Ureter (tissue), 1 donor: ENCODE data around the gene TEX35. TPM values are rescaled to one million over a fixed set of nuclear protein-coding genes. Genes with fewer than 3 reads are reported as not detected.

Experiments
- DNase-seq: peaks from one replicate; pipeline ENCODE4 v3.0.0-alpha.2; 2020; ENCODE audit warnings: low spot score
- total RNA-seq: library from RNA; stranded (reverse); gene quantifications from one replicate; pipeline ENCODE4 v1.2.4, GENCODE V29; 2023
- donor health status: DM: yes; HTN: yes; CAD: no.

Gene TEX35
- not detected for total RNA-seq

DNA sequence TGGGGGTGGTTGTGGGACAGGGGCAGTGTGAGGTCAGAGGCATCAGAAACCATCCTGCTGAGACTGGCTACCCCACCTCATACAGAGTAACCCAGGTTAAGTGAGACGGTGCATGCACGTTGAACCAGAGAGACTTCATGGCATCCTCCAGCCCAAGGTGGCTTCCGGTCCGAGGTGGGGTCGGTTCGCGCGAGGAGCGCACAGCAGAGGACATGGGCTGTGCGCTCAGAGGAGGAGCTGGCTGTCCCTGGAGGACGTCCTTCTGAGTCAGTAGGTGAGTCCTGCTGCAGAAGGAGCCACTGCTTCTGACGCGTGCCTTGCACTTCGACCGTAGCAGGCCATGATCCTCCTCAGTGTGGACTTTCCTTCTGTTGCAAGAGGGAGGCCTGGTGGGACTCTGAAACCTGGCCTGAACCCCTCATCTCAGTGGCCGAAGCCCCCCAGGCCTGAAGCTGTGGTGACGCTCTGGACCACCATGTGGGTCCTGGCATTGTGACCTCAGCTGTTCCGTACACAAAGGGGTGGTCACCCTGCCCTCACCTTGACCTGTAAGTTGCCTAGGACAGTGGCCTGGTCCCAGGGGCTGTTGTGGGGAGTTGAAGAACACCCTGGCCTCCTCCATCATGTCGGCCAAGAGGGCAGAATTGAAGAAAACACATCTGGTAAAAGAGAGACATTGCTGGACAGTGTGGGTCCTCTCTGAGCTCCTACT, at the start of gene TEX35:
Gene TEX35, plus strand, starts transcription at position 544 of the 712 bp plus-strand sequence. Its CDS starts 80 bp downstream, at position 624.
- no peak for DNase-seq

DNA sequence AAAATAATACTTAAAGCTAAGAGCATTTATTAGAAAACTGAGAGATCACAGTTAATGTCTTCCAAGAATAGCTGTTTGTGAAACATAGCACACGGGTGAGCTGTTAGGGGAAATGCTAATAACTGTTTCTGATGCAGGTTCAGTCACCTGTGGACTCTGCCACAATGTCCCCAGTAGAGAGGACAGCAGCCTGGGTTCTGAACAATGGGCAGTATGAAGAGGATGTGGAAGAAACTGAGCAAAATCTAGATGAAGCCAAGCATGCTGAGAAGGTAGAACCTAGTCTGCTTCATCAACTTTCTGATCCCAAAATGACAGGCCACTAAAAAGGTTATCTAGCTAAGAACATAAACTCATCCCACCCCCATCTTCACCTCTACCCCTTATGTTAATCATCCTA, 48.8 kb upstream of the TEX35 start:
- DNase-seq: no peak

DNA sequence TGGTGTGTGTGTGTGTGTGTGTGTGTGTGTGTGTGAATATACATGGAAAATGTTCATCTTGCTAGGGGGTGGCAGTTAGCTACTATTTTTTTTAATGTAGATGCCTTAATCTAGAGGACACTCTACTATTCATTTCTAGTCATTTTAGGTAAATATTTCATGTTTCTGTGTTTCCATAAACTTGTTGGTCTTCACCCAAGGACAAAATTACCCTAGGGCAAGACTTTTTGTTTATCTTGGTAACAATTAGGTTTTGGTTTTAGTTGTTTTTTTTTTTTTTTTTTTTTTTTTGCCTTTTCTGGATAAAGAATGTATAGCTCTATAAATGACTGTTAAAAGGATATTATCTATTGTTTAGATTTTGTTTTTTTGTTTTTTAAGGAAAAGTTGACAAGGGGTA, 48.3 kb upstream of the TEX35 start:
- no peak for DNase-seq

DNA sequence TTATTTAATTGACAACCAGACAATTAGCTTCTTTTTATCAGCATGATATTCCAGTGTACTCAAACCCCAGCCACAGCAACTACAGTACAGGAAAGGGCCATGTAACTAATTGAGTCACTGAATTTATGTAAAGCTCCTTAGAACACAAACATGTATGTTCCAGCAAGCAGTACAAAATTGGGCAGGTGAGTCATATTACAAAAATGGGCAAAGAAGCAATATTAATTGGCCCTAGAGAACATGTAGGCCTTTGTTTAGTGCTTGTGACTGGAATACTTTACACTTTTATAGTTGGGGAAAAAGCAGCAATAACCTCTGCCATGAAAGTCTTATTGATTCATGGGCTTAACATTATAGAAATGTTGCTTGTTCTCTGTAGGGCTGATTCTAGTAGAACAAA, 47.9 kb upstream of the TEX35 start:
- DNase-seq: no peak

DNA sequence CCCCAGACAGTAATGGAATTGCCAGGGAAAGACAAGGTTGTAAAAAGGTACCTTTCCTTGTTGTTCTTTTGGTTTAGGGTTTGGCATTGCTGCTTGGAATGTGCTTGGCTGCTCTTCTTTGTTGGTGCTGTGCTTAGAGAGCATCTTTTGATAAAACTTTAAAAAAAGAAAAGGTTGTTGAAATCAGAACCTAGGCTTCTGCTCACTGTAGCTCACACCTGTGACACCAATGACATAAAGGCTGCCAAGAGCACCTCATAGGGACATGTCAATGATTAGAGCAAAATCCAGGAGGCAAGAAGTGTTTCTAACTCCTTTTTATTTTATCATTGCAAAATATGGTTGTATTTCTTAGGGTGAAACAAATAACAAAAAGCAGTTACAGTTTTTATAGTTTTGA, 45.1 kb upstream of the TEX35 start:
- no peak for DNase-seq

DNA sequence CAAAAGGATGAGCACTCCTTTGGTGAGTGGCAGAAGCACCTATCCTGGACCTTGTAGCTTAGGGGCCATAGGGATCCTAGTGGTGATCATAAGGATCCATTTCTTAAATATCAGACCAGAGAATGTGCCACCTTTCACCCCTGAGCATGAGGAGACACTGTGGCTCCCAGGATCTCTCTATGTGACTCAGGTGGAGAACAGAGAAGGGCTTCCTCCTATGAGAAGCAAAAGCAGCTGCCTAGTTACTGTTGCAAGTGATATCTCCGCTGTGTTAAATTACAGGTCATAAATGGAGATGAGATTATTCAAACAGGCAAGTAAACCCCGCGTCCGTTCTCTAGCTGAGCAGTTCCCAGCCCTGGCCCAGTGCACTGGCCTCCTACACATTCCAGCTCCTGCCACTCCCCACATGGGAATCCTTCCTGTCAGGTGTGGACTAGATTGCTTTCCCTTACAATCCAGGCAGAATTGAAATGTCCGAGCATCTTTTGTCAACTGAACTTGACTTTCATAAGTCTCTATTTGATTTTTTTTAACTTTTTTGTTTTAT, 42.4 kb upstream of the TEX35 start:
- no peak for DNase-seq

DNA sequence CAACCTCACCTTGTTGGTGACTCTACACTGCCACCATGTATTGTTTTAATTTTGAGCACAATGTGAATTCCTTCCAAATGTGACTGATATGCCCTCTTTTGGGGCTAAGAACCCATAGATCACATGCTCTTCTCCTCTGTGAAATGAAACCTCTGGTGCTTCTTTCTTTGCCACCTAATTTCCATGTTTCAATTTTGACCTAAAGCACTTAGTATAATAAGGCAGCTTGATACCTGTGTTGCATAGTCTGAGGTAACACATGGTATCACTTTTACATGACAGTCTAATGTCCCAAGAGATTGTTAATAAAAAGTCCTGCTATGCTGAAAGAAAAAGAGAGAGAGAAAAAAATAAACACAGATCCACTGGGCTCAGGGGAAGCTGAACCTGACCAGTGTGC, 40.4 kb upstream of the TEX35 start:
- no peak for DNase-seq

DNA sequence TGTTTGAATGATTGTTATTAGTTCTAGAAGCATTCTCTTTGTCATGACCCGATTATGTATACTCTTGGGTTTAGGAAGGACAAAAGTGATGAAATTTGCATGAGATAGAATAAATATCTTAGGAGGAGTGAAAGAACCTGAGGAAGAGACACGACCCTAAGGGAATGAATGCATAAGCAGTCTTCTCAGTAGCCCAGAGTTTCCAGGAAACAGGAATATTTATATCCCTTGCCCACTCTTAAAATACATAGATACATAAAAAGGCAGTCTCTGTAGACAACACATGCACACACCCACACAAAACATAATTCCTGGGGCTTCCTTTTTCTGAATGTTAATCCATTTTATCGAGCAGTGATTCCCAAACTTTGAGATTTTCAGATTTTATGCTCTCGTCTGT, 35.5 kb upstream of the TEX35 start:
- DNase-seq: no peak

DNA sequence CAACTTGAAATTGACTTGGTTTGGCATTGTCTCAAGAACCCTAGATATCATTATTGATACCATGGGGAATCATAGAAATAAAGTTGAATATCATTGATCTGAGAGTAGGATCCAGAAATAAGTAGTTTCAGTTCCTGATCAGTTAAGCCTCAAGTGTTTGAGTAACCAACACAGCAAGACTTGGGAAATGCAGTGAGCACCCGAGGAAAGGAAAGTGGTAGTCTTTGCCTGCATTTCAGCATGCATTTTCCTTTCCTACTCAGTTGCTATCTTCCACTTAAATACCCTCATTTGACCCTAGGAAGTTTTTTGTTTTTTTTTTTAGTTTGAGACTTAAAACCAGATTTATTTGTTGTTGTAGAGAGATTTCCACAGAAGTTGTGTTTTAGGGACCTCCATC, 35.1 kb upstream of the TEX35 start:
- DNase-seq: no peak

DNA sequence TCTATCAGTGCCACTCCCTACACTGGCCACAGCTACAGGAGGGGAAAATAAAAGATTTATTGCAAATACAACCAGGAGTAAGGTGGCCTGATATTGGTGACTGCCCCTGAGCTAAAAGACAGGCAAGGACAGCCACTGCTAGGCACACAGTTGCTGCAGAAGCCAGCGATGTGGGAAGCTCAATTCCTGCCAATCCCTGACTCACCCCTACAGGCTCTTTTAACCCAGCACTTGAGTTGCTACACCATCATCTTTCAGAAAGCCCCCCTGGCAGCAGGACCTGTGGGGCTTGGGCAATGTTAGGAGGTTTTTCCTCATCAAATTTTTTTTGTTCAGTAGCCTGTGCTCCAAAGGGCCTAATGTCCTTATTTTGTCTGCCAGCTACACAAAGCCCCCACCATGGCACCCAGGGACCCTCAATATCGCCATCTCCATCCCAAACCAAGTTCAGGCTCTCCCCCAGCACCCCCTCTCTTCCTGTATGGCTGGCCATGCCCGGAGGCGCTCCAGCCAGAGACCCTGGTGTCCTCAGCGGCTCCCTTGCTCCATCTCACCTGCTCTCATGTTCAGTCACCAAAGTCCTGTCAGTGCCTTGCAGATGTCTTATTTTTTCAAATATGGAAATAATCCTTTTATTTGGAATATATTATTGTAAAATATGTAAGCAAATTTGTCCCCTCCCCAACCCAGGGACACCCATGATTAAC, 29.5 kb upstream of the TEX35 start:
- no peak for DNase-seq

DNA sequence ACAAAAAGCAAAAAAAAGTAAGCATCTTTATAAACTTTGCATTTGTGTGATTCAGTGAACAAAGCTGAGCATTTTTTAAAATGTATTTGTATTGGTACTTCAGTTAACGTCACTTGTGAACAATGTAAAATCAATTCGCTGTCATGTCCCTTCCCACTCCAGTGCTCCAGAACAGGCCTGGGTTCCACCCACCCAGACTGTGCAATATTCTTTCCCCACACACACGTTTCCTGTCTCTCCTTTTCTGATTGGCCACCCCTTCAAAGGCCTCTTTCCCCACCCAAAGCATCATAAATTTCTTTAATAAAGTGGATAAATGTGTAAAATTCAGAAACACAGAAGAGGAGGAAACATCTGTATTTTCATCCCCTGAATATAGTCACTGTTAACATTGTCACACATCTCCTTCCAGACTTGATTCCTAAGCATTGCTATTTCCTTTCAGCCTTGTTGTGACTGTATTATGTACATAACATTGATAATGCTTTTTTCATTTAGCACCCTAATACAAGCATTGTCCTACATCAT, 28.1 kb upstream of the TEX35 start:
- DNase-seq: no peak

DNA sequence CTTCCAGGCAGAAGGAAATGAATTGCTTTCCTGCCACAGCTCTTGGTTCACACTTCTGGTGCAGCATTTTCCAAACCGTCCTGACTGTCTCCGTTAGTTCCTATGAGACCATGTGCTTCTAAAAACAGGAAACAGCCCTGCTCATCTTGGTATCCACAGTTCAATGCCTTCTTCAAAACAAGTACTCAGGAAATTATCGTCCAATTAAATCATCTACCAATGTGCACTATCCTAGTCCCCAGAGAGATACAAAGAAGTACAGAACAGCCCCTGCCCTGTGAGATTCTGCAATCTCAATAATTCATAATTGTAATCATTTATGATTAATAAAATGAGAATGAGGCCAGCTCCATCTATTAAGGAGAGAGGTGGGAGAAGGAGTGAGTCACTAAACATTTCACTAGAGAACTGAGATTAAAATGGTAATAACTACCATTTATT, 27.3 kb upstream of the TEX35 start:
- no peak for DNase-seq

DNA sequence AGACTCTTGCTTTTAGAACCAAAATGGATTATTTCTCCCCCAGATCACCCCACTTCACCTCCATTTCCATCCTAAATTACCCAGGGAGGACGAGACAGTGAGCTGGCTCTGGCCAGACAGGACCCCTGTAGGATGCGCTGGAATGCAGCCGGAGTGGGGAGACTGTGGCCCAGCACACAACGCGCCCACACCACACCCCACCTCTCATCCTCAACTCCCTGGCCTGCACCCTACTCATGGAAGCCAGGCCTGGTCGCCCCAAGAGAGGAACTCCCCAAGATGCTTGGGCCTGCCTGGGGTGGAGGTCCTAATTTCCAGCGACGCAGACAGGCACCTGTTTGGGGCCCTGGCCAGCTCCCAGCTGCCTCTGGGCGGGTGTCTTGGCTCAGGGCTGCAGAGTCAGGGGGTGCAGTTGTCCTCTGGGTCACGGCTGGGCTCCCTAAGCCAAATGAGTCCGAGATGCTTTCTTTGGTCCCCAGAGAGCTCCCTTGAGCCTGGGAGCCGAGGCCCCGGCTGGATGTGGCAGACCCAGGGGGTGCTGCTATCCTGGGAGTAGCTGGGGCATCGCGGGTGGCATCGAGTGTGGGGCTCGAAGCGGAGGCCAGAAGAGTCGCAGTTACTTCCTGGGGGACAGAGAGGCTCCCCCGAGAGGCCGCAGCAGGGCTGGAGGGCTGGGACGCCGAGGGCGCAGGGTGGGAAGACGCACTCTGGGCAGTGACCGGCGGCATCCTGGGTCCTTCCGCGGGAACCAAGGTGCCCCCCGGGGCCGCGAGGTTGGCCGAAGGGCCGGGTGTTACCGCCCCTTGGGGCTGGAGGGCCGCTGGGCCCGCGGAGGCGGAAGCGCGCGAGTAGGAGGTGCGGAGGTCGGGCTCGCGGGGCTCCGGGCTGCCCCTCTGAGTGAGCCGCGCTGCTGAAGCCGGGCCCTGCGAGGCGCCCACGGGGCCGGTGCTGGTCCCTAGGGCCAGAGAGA, 26.5 kb upstream of the TEX35 start:
- DNase-seq: no peak

DNA sequence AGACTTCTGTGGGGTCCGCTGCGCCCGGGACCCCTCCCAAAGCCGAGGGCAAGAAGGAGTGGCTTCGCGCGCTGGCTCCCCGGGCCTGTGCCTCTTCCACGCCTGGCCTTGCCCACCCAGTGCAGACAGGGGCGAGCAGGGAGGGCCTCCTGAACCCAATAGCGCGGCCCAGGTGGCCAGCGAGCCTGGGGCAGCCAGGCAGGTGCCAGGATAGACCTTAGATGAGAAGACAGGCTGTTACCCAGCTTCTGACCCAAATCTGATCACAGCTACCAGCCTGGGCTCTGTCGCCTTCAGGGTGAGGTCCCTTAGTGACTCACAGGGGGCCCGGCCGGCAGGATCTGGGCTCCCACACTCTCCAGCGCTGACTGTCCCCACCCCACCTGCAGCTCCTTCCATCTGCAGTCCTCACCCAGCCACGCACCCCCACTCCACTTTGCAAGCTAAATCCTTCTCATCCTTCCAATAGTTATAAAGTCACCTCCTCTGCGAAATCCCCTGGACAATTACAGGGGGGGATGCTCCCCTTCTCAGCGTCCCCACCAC, 25.8 kb upstream of the TEX35 start:
- no peak for DNase-seq

DNA sequence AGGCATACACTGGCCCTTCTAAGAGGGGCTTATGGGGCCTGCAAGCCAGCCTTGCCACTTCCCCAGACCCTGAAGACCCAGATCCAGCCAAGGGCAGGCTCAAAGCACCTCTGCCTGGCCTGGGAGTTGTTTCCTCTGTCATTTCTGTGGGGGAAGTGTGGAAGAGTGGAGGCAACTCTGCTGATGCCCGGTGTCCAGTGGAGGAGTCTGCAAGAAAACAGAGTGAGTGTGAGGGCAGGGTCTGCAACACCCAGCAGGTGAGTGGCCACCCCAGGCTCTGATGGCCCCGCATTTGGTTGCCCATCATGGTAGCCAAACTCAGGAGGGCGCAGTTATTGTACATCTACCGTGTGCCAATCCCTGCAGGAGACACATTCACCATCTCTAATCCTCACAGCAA, 24.5 kb upstream of the TEX35 start:
- no peak for DNase-seq

DNA sequence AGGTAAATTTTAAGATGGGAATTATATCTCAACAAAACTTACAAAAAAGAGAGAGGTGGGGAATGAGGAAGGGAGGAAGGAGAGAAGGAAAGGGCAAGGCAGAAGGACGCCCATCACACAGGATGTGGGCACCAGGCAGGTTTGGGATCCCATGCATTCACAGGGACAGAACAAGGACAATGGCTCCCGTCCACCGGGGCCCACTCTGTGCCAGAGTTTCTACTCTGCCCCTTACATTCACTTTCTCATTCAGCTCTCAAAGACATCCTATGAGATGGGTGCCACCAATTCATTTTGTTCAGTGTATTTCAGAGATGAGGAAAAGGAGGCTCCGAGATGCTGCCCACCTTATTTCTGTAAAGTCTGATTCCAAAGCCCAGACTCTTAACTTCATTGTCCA, 23.5 kb upstream of the TEX35 start:
- peak; percentile 26 for DNase-seq

DNA sequence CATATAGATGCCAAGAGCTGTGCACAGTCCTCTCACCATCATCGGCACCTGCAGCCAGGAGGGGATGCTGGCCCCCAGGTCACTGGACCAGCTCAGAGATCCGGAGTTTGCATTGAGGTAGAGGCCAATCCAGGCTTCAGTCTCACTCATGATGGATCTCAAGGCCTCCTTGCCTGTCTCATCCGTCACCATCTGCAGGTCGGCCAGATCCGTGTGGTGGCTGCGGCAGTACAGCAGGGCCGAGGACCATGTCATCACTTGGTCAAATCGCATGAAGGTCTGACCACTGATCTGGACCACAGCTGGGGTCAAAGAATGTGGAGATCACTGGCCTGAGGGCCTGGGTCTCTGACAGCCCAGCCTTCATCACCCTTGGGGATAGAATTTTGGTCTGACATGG, 22.8 kb upstream of the TEX35 start:
- no peak for DNase-seq

DNA sequence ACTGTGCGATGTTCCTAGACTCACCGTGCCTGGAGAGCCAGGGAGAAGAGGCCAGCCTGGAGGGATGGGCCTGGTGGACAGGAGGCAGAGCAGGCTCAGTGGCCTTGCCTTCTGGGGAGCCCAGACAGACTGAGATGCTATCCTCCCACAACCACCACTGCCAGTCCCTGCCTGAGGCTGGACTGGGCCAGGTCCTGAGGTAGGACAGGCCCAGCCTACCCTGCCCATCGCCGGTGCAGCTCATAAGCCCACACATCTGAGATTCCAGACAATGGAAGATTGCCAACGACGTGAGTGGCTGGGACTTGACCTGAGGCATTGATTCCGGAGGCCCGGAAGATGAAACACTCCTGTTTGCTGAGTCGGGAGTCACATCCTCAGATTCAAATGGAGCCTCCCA, 21.9 kb upstream of the TEX35 start:
- peak; percentile 32 for DNase-seq

DNA sequence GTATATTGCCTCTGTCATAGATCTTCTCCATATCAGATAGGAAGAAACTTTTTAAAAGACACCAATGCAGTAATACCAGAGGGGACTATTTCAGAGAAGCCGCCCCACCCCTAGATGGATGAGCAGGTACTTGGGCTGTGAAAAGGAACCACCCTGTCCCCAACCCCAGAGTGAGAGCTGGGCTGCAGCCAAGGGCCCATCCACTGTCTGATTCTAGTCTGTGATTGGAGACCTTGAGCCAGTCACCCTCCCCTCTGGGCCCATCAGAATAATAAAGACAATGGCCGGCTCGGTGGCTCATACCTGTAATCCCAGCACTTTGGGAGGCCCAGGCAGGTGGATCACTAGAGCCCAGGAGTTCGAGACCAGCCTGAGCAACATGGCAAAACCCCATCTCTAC, 21.2 kb upstream of the TEX35 start:
- no peak for DNase-seq

DNA sequence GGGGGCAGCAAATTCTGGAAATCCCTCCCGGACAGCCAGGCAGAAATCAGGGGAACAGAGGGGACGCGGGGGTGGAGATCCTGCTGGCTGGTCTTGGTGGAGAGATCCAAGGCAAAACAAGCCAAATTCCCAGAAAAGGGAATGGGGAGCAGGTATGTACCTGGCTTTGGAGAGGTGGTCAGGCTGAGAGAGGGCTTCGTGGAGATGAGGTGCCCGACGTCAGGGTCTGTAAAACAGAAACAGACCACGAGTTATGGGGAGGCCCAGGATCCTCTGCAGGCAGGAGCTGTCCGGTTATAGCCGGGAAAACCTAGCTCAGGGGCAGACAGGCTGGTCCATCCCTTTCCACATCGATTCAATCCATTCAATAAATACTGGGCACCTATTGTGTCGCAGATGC, 20.6 kb upstream of the TEX35 start:
- DNase-seq: no peak

DNA sequence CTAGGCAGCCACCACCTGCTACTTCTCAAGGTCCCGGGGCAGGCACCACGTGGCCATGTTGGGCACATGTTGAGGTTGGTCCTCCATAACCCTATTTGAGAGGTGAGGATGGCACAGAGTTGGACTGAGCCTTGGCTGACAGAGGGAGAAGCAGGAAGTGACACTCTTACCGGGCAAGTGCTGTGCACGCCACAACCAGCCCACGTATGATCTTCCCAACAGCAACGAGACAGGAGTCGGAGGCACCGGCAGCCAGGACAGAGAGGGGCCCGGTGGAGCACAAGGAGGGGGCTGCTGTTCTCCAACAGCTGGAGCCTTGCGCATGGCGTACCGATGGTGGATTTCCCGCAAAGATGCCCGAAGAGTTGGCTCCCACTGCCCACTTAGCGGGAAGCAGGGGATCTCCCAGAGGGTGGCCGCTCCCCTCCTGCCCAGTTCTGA, 19.6 kb upstream of the TEX35 start:
- DNase-seq: peak; percentile 35
